Erythroblast (primary cell): ENCODE data around the gene ASXL1.

Experiments
- GATA1 ChIP-seq: IDR thresholded peaks from 2 replicates; pipeline ENCODE4 v1.6.1; 2011; ENCODE audit warnings: low read depth, mild to moderate bottlenecking, control low read depth, low read length, moderate library complexity
- POLR2A ChIP-seq: IDR thresholded peaks from 2 replicates; pipeline ENCODE4 v1.6.1; 2011; ENCODE audit warnings: mild to moderate bottlenecking, low read length

DNA sequence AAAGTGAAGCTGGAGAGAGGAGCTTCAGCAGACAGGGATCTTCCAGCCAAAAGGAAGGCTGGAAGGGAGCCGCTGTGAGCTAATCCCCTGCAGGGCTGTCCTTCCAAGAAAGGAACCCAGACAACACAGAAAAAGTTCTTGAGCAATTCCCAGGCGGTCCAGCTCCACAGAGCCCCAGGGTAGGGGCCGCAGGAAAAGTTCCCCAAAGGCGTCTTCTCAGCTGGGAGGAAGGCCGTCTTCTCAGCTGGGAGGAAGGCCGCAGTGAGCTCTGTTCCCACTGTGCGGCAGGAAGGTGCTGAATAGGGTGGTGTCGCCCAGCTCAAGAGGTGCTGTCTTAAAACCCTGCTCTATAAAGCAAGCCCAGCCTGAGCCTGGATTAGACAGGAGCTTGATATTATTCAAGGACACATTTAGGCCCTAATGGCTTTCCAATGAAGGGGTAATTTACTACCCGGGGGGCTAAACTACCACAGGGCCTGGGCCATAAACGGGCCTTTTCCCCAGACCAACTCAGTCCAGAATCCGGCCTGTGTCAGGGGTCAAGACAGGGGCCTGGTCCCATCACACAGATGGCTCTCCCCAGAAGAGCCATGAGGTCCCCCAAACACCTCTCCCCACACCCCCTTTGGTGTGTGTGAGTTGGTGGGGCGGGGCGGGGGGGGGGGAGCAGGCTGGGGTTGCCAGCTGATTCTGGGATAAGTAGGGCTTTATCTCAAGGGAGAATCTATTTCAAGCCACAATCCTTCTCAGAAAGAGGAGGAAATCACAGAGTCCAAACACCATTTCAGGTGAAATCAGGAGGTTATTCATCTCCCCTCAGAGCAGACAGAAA, 123.4 kb downstream of the ASXL1 start:
- TF ChIP-seq POLR2A (no peak), GATA1 (no peak)
